ENCODE results near the gene CD302.

Gene CD302, protein sequence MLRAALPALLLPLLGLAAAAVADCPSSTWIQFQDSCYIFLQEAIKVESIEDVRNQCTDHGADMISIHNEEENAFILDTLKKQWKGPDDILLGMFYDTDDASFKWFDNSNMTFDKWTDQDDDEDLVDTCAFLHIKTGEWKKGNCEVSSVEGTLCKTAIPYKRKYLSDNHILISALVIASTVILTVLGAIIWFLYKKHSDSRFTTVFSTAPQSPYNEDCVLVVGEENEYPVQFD

DNA sequence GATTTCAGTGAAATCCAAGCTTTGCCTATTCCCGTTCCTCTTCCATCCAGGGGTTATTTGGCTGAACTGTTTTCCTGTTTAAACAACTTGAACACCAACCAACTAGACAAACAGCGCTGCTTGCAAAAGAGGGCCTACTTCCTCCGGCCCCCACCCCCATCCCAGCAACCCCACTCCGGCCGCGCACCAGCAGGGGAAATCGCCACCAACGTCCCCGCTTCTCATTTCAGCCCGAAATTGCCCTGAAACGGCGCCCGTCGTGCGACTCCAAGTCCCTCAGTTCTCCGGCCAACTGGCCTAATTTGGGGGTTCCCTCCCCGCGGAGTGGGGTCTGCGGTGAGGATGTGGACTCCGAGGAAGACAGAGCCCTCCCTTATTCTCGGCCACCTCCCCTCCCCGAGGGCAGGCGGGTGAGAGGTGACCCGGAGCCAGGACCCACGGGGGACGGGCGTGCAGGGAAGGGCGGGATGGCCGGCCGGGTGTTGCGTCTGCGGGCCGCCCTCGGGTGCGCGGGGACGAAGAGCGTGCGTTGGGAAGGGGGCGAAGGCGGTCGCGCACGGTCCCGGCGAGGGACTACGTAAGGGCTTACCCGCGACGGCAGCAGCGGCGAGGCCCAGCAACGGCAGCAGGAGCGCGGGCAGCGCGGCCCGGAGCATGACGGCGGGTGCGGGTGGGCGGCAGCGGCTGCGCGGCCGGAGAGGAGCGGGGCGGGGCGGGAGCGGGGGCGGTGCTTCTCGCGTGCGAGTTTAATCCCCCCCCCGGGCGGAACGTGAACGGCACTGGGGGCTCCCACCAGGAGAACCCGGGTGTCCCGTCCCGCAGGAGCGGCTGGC is at the start of gene CD302:
TSS of gene CD302 (minus strand) at position 666 of the 833 bp plus-strand sequence. CDS start at position 656, 10 bp downstream.
- peak within 1 kb of the TSS; percentile 88 for H3K4me3 ChIP-seq (replicated peaks; ENCODE audit: low read depth, low read length)
- DNase-seq (ENCODE audit: low read depth) = peak; percentile 82
- TF ChIP-seq, protein P1, sequence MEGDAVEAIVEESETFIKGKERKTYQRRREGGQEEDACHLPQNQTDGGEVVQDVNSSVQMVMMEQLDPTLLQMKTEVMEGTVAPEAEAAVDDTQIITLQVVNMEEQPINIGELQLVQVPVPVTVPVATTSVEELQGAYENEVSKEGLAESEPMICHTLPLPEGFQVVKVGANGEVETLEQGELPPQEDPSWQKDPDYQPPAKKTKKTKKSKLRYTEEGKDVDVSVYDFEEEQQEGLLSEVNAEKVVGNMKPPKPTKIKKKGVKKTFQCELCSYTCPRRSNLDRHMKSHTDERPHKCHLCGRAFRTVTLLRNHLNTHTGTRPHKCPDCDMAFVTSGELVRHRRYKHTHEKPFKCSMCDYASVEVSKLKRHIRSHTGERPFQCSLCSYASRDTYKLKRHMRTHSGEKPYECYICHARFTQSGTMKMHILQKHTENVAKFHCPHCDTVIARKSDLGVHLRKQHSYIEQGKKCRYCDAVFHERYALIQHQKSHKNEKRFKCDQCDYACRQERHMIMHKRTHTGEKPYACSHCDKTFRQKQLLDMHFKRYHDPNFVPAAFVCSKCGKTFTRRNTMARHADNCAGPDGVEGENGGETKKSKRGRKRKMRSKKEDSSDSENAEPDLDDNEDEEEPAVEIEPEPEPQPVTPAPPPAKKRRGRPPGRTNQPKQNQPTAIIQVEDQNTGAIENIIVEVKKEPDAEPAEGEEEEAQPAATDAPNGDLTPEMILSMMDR (IDR thresholded peaks at IDR 0.05; ENCODE audit: low read length, missing control alignments) = no peak

DNA sequence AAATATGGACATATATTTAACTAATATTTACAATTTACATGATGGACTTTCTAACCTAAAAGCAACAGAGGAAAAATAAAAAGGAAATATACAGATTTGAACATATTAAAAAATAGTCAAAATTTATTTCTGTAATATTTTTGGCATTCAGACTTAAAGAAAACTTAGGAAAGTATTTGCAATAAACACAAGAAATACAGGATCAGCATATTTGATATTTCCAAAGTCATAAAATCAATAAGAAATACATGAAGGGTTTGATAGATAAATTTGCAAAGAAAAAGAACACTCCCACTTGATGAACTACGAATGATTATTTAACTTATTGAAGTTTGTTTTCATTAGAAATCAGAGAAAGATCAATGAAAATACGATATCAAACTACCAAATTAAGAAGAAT is 48.6 kb upstream of the CD302 start:
- TF ChIP-seq, protein P1 (IDR thresholded peaks at IDR 0.05; ENCODE audit: low read length, missing control alignments) = no peak
- H3K4me3 ChIP-seq (replicated peaks; ENCODE audit: low read depth, low read length) = no peak overlapping the region
- no peak for DNase-seq (ENCODE audit: low read depth)

DNA sequence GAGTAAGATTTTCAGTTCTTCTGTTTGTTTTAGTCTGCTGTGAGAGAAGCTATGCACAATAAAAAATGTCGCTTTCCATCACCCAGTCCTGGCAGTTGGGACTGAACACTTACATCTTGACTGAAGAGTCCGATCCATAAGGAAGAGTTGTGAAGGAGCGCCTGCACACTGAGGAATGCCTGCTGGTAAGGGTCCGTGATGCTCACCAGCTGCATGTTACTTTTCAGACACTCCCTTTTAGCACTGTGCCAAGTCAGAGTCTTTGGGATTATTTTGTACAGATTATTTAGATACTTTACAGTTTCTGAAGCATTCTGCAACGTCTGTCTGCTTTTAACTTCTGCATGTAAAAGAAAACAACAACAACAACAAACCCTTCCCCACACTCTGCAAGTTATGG is 42.6 kb upstream of the CD302 start:
- TF ChIP-seq, protein P1 (IDR thresholded peaks at IDR 0.05; ENCODE audit: low read length, missing control alignments) = no peak
- peak; percentile 5 for DNase-seq (ENCODE audit: low read depth)
- no peak overlapping the region for H3K4me3 ChIP-seq (replicated peaks; ENCODE audit: low read depth, low read length)

DNA sequence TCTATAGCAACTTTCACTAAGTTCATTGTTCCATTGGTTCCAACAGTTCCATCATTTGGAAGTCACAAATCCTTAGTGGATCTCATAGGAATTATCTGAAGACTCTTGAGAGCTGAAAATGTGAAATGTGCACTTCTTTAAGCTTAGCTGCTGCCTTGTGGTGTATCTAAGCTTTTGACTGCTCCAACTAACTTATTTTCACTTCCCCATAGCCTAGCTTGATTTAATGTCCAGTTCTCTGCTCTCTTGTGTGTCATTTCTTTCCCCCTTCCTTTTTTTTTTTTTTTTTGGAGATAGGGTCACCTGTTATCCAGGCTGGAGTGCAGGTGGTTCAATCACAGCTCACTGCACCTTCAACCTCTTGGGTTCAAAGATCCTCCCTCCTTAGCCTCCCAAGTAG is 34.9 kb upstream of the CD302 start:
- no peak for DNase-seq (ENCODE audit: low read depth)
- H3K4me3 ChIP-seq (replicated peaks; ENCODE audit: low read depth, low read length) = no peak overlapping the region
- TF ChIP-seq, protein P1 (IDR thresholded peaks at IDR 0.05; ENCODE audit: low read length, missing control alignments) = no peak

DNA sequence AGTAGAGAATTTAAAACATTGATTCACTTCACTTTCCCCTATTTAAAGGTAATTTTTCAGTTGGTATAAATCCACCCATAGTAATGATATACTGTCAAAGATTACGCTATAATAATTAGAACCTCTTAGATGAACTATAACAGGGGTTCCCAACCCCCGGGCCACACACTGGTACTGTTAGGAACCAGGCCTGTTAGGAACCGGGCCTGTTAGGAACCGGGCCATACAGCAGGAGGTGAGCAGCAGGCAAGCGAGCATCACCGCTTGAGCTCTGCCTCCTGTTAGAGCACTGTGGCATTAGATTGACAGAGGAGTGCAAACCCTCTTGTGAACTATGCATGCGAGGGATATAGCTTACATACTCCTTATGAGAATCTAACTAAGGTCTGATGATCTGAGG is 34.0 kb upstream of the CD302 start:
- no peak for DNase-seq (ENCODE audit: low read depth)
- H3K4me3 ChIP-seq (replicated peaks; ENCODE audit: low read depth, low read length) = no peak overlapping the region
- TF ChIP-seq, protein P1 (IDR thresholded peaks at IDR 0.05; ENCODE audit: low read length, missing control alignments) = no peak

DNA sequence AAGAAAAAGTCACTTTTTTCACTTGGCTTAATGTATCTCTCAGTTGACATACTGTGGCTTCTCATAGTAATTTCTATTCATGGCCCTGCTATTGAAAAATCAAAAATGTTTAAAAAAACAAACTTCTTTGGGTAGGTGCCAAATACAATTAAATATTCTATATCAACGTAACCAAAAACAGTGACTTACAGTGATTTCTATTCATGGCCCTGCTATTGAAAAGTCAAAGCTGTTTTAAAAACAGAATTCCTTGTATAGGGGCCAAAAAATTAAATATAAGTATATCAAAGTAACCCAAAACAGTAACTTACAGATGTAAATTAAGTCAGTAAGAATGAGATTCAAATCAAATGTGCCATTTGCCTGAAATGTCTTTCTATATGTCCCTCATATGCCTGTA is 31.4 kb upstream of the CD302 start:
- TF ChIP-seq, protein P1 (IDR thresholded peaks at IDR 0.05; ENCODE audit: low read length, missing control alignments) = no peak
- DNase-seq (ENCODE audit: low read depth) = no peak

More for the DNA sequence above, 31.4 kb upstream of the CD302 start:
- H3K4me3 ChIP-seq (replicated peaks; ENCODE audit: low read depth, low read length) = no peak overlapping the region
